Mesenchymal stem cell (in vitro differentiated cells and primary cell): ENCODE results near the gene KCTD11. TPM values are rescaled to one million over a fixed set of nuclear protein-coding genes. Genes with fewer than 3 reads are reported as not detected.

ENCODE experiments used
- DNase-seq: peaks from one replicate; pipeline ENCODE4 v3.0.0-alpha.2; 2013
- H2AFZ ChIP-seq: one replicate; pipeline ENCODE4 v1.6.1; 2013; ENCODE audit warnings: low read depth, mild to moderate bottlenecking, control low read depth, inconsistent platforms, low read length, moderate library complexity
- H2AK5ac ChIP-seq: 2 replicates; pipeline ENCODE4 v1.6.1; 2013; ENCODE audit warnings: low read length, moderate library complexity, mild to moderate bottlenecking, inconsistent platforms; ENCODE audit not compliant: severe bottlenecking
- H2BK120ac ChIP-seq: one replicate; pipeline ENCODE4 v1.6.1; 2013; ENCODE audit warnings: low read depth, mild to moderate bottlenecking, inconsistent platforms, low read length, moderate library complexity
- H2BK12ac ChIP-seq, 2 experiments: one replicate each; pipeline ENCODE4 v1.6.1; 2013; ENCODE audit warnings: inconsistent platforms in 2 of 2, low read length in 2 of 2, mild to moderate bottlenecking in 2 of 2, moderate library complexity in 2 of 2, control low read depth in 1 of 2
- H2BK15ac ChIP-seq: one replicate; pipeline ENCODE4 v1.6.1; 2013; ENCODE audit warnings: mild to moderate bottlenecking, low read depth, inconsistent platforms; ENCODE audit not compliant: poor library complexity, severe bottlenecking
- H2BK5ac ChIP-seq: 2 replicates; pipeline ENCODE4 v1.6.1; 2013; ENCODE audit warnings: low read depth, mild to moderate bottlenecking, low read length, control low read depth, inconsistent platforms; ENCODE audit not compliant: poor library complexity, severe bottlenecking
- H3K14ac ChIP-seq, 2 experiments: one replicate each; pipeline ENCODE4 v1.6.1; 2013; ENCODE audit warnings: inconsistent platforms in 2 of 2, low read length in 2 of 2, control low read depth in 1 of 2, mild to moderate bottlenecking in 1 of 2, moderate library complexity in 1 of 2
- H3K18ac ChIP-seq, 2 experiments: one replicate each; pipeline ENCODE4 v1.6.1; 2013; ENCODE audit warnings: inconsistent platforms in 2 of 2, low read length in 2 of 2, control low read depth in 1 of 2, low read depth in 1 of 2, mild to moderate bottlenecking in 1 of 2
- H3K23ac ChIP-seq, 2 experiments: one replicate each; pipeline ENCODE4 v1.6.1; 2013; ENCODE audit warnings: inconsistent platforms in 2 of 2, low read length in 2 of 2, mild to moderate bottlenecking in 2 of 2, moderate library complexity in 2 of 2, control low read depth in 1 of 2
- H3K27ac ChIP-seq: 2 replicates; pipeline ENCODE4 v1.5.1; 2013; ENCODE audit warnings: mild to moderate bottlenecking, moderate library complexity, low read length, control low read depth, inconsistent platforms; ENCODE audit not compliant: poor library complexity, severe bottlenecking
- H3K27me3 ChIP-seq, 2 experiments: 2 replicates each; pipeline versions ENCODE4 v1.6.1 to v1.7.0; 2013; ENCODE audit warnings: low read length in 2 of 2, mild to moderate bottlenecking in 2 of 2, moderate library complexity in 2 of 2, control low read depth in 1 of 2, inconsistent platforms in 1 of 2; ENCODE audit not compliant: control insufficient read depth in 1 of 2, insufficient read depth in 1 of 2
- H3K36me3 ChIP-seq, 2 experiments: 2 replicates each; pipeline versions ENCODE4 v1.6.1 to v1.7.0; 2013; ENCODE audit warnings: low read length in 2 of 2, control low read depth in 1 of 2, inconsistent platforms in 1 of 2, low read depth in 1 of 2, mild to moderate bottlenecking in 1 of 2; ENCODE audit not compliant: insufficient read depth in 2 of 2, control insufficient read depth in 1 of 2
- H3K4ac ChIP-seq, 2 experiments: one replicate each; pipeline ENCODE4 v1.6.1; 2013; ENCODE audit warnings: inconsistent platforms in 2 of 2, low read length in 2 of 2, mild to moderate bottlenecking in 2 of 2, moderate library complexity in 2 of 2, control low read depth in 1 of 2, low read depth in 1 of 2
- H3K4me1 ChIP-seq: 2 replicates; pipeline ENCODE4 v1.6.1; 2013; ENCODE audit warnings: low read depth, low read length, control low read depth; ENCODE audit not compliant: control insufficient read depth, insufficient read depth
- H3K4me2 ChIP-seq: 2 replicates; pipeline ENCODE4 v1.6.1; 2013; ENCODE audit warnings: low read length, mild to moderate bottlenecking, inconsistent platforms; ENCODE audit not compliant: poor library complexity, severe bottlenecking
- H3K4me3 ChIP-seq, 2 experiments: 2 replicates each; pipeline versions ENCODE4 v1.5.1 to v1.7.0; 2013; ENCODE audit warnings: low read length in 2 of 2, mild to moderate bottlenecking in 2 of 2, control low read depth in 1 of 2, low read depth in 1 of 2; ENCODE audit not compliant: insufficient read depth in 1 of 2
- H3K79me1 ChIP-seq: replicated peaks from 2 replicates; pipeline ENCODE4 v1.6.1; 2013; ENCODE audit warnings: mild to moderate bottlenecking, control low read depth, low read length, inconsistent platforms; ENCODE audit not compliant: poor library complexity, severe bottlenecking
- H3K9ac ChIP-seq: 2 replicates; pipeline ENCODE4 v1.7.0; 2013; ENCODE audit warnings: mild to moderate bottlenecking, low read length, moderate library complexity
- H3K9me3 ChIP-seq: 2 replicates; pipeline ENCODE4 v1.7.0; 2013; ENCODE audit warnings: mild to moderate bottlenecking, low read length; ENCODE audit not compliant: control insufficient read depth
- H4K8ac ChIP-seq: one replicate; pipeline ENCODE4 v1.6.1; 2013; ENCODE audit warnings: inconsistent platforms, mild to moderate bottlenecking, low read length, moderate library complexity
- H4K91ac ChIP-seq: one replicate; pipeline ENCODE4 v1.6.1; 2013; ENCODE audit warnings: mild to moderate bottlenecking, low read length, inconsistent platforms
- WGBS: methylation state at CpG from one replicate; pipeline ENCODE4 v1.1.7; 2013; ENCODE audit warnings: mixed read lengths; 5-methylcytosine and 5-hydroxymethylcytosine counted together
- polyA plus RNA-seq, 2 experiments: library from polyadenylated mRNA; stranded (reverse); fragments of 200-250 nt; gene quantifications; one replicate each; pipeline ENCODE4 v1.2.3, GENCODE V29; 2013

KCTD11 gene
- polyA plus RNA-seq (2013, experiment 1 of 2): 7.1 TPM
- 6.8 TPM for polyA plus RNA-seq (2013, experiment 2 of 2)

DNA sequence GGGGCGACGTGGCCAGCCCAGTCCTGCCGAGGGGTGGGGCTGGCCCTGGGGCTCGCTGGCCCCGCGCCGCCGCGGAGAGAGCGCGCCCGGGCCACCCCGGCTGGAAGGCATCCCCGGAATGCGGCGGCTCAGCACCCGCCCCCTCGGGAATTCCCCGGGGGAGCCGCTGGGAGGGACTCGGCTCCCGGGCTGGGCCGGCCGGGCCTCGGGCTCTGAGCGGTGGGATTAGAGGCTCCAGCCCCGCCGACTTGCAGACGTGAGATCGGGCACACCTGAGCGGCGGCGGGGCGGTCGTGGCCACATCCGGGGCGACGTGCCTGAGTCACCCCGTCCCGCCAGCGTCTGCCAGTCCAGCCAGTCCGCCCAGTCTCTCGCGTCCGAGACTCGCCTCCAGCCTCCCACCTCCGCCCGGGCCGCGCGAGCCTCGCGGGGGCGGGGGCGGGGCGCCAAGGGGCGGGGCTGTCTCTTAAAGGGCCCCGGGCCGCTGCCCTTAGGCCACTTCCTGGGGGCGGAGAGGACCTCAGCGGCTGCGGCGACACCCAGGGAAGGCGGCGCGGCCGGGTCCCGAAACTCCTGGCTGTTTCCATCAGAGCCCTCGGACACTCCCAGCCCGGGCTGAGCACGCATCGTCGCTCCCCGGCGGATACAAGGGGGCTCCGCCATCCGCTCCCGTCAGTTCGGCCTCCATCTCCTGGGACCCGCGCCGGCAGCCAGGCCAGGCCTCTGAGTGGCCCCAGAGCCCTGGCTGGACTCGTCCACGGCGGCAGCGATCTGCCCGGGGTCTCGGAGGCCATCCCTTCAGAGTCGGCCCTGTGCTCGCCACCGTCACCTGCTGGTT lies at the start of gene KCTD11:
KCTD11 (plus strand) TSS at position 498 of the 838 bp plus-strand sequence.
- Histone ChIP-seq H3K36me3 (no peaks in the 10 kb centered on the region), H3K9me3 (no peaks in the 10 kb centered on the region), H3K18ac (peak within 1 kb of the TSS; percentile 92 to 97), H2BK120ac (peak within 1 kb of the TSS; percentile 83), H3K79me1 (peaks cover 33% of the 10 kb centered on the region), H3K14ac (peak within 1 kb of the TSS; percentile 78 to 92), H3K23ac (peak within 1 kb of the TSS in 1 of 2 experiments; percentile 91), H3K9ac (peak within 1 kb of the TSS; percentile 99), H2AFZ (peak within 1 kb of the TSS; percentile 69), H2AK5ac (peak within 1 kb of the TSS; percentile 90), H3K27ac (peak within 1 kb of the TSS; percentile 93), H3K27me3 (no peaks in the 10 kb centered on the region), H2BK12ac (peak within 1 kb of the TSS; percentile 20 to 90), H2BK5ac (peak within 1 kb of the TSS; percentile 91), H4K8ac (peak within 1 kb of the TSS; percentile 90), H3K4me2 (peak within 1 kb of the TSS; percentile 91), H3K4ac (peak within 1 kb of the TSS; percentile 95 to 98), H3K4me3 (peak within 1 kb of the TSS; percentile 64 to 95), H2BK15ac (peak within 1 kb of the TSS; percentile 98), H4K91ac (peak within 1 kb of the TSS; percentile 98), H3K4me1 (peaks cover 47% of the 10 kb centered on the region)
- WGBS: under 1% methylated on average over 59 of the region's 91 CpGs
- DNase-seq: peak; percentile 94

DNA sequence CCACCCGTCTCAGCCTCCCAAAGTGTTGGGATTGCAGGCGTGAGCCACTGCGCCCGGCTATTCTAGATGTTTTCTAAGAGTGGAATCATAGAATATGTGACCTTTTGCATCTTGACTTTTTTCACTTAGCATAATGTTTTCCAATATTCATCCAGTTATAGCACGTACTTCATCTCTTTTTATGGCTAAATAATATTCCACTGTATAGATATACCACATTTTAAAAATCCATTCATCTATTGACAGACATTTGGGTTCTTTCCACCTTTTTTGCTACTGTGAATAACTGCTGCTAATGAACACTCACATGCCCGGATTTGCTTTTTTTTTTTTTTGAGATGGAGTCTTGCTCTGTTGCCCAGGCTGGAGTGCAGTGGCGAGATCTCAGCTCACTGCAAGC lies 47.8 kb upstream of the KCTD11 start:
- Histone ChIP-seq H3K4me3 (no peak overlapping the region), H3K9ac (no peak overlapping the region), H3K14ac (no peak overlapping the region), H3K4ac (no peak overlapping the region), H3K4me1 (peaks cover 2% of the 10 kb centered on the region), H3K4me2 (no peak overlapping the region), H3K23ac (no peak overlapping the region), H3K36me3 (no peaks in the 10 kb centered on the region), H2BK5ac (no peak overlapping the region), H3K79me1 (no peaks in the 10 kb centered on the region), H3K18ac (no peak overlapping the region), H3K9me3 (no peaks in the 10 kb centered on the region), H4K8ac (no peak overlapping the region), H2AFZ (no peak overlapping the region), H4K91ac (no peak overlapping the region), H2BK15ac (no peak overlapping the region), H2AK5ac (no peak overlapping the region), H2BK12ac (no peak overlapping the region), H3K27me3 (peaks cover 0 to 3% of the 10 kb centered on the region in 2 experiments), H3K27ac (no peak overlapping the region), H2BK120ac (no peak overlapping the region)
- 95% methylated on average over 5 of the region's 7 CpGs for WGBS
- no peak for DNase-seq

DNA sequence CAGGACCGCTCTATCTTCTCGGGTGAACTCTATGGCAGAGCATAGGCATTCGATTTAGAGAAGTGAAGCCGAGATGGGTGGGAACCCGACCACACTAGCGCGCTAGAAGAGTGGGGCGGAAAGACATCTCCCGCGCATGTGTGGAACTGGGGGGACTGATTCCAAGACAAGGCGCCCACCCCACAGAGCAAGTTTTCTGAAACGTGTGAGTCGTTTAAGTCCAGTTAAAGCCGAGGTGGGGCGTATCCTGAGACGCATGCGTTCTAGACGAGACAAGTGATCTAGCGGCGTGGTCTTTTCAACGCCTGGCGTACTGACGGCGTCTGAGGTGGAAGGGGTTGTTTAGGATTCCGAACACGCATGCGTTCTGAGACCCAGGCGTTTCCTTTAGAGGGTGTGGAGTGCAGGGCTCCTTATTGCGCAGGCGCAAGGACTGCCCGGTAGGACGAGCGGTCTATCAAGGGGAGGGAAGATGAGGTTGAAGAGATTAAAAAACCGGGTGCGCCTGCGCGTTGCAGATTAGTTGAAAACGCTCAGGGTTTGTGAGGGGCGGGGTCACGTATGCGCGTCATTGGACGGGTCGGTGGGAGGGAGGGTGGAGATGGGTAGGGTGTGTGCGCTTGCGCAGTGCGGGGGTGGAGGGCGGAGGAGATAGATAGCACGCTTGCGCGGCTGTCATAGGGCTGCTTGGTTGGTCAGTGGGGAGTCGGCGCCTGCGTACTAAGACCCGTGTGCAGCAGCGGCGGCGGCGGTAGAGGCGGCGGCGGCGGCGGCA lies 44.9 kb upstream of the KCTD11 start, which contains the start of gene EIF5A:
EIF5A (plus strand) TSS at position 718 of the 775 bp plus-strand sequence. CDS start 2,008 bp downstream, outside the sequence.
- peak within 1 kb of the TSS; percentile 99 for H4K91ac ChIP-seq
- DNase-seq: peak; percentile 100
- H3K9me3 ChIP-seq: no peaks in the 10 kb centered on the region
- under 1% methylated on average over 54 of the region's 64 CpGs for WGBS
- peaks cover 7% of the 10 kb centered on the region for H3K4me1 ChIP-seq
- H3K27me3 ChIP-seq: no peaks in the 10 kb centered on the region
- peak within 1 kb of the TSS; percentile 72 for H2AK5ac ChIP-seq
- peak within 1 kb of the TSS; percentile 95 for H4K8ac ChIP-seq
- peak within 1 kb of the TSS; percentile 92 to 100 for H3K14ac ChIP-seq
- H2BK5ac ChIP-seq: peak within 1 kb of the TSS; percentile 87
- H3K36me3 ChIP-seq: peaks cover 21 to 26% of the 10 kb centered on the region in 2 experiments
- peak within 1 kb of the TSS; percentile 98 for H3K27ac ChIP-seq
- H2BK12ac ChIP-seq: peak within 1 kb of the TSS in 1 of 2 experiments; percentile 42
- peak within 1 kb of the TSS; percentile 91 to 93 for H3K4ac ChIP-seq
- H2BK15ac ChIP-seq: peak within 1 kb of the TSS; percentile 99
- H2AFZ ChIP-seq: peak within 1 kb of the TSS; percentile 31
- no peaks in the 10 kb centered on the region for H3K79me1 ChIP-seq
- peak within 1 kb of the TSS; percentile 98 for H3K9ac ChIP-seq
- peak within 1 kb of the TSS; percentile 86 to 99 for H3K4me3 ChIP-seq
- peak within 1 kb of the TSS; percentile 98 to 100 for H3K18ac ChIP-seq
- peak within 1 kb of the TSS; percentile 85 for H2BK120ac ChIP-seq
- peak within 1 kb of the TSS; percentile 97 for H3K4me2 ChIP-seq
- peak within 1 kb of the TSS in 1 of 2 experiments; percentile 98 for H3K23ac ChIP-seq
